T-helper 2 cell (primary cell): ENCODE data around the gene CERKL.

ENCODE experiments used
- DNase-seq, 5 experiments: peaks; one replicate each; pipeline versions ENCODE4 v3.0.0 to v3.0.0-alpha.2; 2012 to 2022

Gene CERKL

DNA sequence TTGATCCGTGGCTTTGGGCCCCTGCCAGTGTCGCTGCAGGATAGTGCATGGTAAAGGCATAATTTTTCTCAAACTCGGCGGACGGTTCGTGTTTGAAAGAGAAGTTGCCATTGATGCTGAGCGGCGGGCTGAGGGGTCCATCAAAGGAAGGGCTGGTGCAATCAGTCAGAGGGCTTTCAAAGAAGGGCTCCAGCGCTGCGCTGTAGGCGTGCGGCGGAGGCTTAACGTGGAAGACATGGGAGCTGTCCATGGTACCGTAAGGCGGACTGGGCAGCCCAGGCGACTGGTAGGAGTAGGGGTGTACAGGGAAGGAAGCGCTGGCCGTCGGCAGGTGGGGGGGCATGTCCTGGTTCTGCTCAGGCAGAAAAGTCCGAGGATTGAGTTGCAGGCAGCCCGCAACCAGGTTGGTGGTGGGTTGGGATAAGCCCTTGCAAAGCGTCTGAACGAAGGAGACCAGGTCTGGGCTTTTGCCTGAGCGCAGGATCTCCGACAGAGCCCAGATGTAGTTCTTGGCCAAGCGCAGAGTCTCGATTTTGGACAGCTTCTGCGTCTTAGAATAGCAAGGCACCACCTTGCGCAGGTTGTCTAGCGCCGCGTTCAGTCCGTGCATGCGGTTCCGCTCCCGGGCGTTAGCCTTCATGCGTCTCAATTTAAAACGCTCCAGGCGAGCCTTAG lies 21.1 kb upstream of the CERKL start:
- peak in 3 of 5 experiments; percentile 7 to 66 (median 15) for DNase-seq

- no peak for DNase-seq
These were observed 18.3 kb upstream of the CERKL start for GRCh38 chr2:181675254-181675653.

- DNase-seq = no peak
These were observed 17.6 kb upstream of the CERKL start for GRCh38 chr2:181674461-181674860.

DNA sequence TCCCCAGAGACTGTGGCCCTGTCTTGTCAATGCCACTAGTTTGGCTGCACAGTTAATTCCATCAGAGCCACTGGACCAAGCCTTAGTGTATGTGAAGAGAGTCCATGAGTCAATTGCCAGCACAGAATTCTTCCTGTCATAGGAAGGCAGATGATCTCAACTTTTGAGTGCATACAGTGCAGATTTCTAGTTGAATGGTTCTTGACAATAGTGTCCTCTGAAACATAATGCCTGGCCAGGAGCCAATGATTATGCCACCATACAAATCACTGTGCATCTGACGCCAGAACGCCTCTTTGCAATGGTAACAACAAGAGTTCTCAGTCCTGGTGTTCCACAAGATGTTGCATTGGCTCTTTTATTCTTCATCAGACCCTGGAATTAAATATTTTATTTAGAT lies 16.3 kb upstream of the CERKL start:
- no peak for DNase-seq

GRCh38 chr2:181672255-181673008 lies 15.5 kb upstream of the CERKL start:
- DNase-seq = no peak

DNA sequence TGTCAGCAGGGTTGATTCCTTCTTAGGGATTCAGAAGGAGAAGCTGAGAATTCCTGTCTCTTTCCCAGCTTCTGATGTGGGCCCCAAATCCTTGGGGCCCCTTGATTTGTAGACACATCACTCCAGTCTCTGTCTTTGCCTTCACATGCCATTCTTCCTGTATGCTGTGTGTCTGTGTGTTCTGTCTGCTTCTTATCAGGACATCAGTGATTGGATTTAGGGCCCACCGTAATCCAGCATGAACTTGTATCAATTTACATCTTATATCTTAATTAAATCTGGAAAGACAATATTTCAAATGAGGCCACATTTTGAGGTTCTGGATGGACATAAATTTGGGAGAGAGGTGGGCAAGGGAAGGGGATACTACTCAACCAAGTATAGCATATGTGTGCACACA lies 13.7 kb upstream of the CERKL start:
- no peak for DNase-seq

- DNase-seq = no peak
These were observed 10.3 kb upstream of the CERKL start for GRCh38 chr2:181667234-181667633.

DNA sequence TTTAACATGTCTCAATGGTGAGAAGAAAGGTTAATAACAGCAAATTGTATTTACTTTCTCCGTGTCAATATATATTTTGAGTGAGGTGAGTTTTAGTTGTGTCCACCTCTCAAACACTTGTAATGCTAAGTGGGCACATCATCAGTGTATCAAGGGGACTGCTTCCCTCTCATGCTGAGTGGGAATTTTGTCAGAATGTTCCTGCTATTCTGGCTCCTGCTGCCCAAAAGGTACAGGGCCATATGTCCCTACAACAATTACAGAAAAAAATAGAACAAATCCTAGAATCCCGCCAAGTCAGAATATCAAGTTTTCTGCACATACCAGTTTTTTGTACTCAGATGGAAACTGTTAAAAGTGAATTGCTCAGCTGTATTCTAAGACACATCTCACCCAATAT lies 5.4 kb upstream of the CERKL start:
- DNase-seq = no peak

DNA sequence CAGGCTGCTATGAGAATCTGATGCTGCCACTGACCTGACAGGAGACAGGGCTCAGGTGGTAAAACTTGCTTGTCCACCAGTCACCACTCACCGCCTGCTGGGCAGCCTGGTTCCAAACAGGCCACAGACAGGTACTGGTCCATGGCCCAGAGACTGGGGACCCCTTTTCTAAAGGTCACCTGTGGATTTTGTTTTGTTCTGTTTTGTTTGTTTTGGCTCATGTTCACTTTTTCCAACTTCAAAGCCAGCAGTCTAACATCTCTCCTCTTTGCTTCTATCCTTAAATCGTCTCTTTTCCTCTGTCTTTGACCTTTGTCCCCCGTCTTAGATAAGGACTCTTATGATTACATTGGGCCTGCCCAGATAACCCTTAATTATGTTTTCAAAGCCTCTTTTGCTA lies 3.3 kb upstream of the CERKL start:
- DNase-seq = no peak

DNA sequence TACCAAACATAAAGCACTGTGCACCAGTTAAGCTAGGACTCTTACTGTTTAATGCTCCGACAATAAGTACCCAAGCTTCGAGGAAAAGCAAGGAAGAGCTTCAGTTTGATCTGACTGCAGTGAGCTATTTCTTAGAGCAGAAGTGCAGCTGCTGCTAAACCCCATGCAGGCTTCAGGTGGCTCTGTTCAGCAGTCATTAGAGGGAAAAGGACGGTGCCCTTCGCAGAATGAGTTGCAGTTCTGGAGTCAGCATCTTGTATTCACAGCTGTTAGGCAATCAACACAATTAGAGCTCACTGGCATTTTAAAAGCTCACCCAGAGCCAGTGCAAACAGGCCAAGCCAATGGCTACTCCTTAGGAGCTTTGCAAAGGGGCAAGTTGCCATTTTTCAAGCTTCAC lies 1.5 kb upstream of the CERKL start:
- no peak for DNase-seq

GRCh38 chr2:181657379-181657778 lies 474 bp upstream of the CERKL start:
- no peak for DNase-seq

DNA sequence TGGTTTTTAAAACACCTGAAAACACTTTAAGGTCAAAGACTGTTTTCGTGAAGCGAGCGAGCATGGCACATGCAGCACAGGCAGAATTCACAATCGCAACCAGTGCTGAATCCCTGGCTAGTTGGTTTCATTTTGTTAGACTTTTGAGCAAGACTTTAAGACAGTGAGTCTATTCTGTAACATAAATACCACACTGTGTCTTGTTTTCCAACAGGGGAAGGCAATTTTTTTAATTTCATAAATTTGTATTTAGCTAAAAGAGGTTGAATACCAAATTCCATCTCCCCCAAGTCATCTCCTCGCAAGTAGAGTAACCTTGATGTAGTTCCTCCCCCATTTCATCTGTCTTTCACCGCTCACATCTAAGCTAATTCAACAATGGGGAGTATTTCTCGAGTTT lies 1.4 kb downstream of the CERKL start:
- DNase-seq = no peak

- DNase-seq = no peak
These were observed 7.4 kb downstream of the CERKL start for GRCh38 chr2:181649436-181649979.

GRCh38 chr2:181648478-181649155 lies 8.3 kb downstream of the CERKL start:
- no peak for DNase-seq

- no peak for DNase-seq
These were observed 10.4 kb downstream of the CERKL start for GRCh38 chr2:181646415-181646987.

DNA sequence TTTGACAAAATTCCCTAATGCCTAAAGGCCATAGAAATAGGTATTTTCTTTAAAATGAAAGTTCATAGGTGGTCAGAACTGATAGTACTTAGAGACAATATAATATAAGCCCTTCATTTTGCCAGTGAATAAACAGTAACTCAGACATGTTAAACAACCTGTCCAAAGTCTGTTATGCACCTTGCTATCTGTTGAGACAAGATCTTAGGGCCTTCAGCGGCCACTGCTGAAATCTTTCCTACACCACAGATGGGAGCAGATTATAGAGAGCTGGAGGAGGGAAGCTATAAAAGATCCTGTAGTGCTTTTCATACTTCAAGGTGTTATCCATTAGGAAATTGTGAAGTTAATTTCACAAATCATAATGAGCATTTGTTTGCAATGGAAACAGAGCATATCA lies 13.8 kb downstream of the CERKL start:
- no peak for DNase-seq

DNA sequence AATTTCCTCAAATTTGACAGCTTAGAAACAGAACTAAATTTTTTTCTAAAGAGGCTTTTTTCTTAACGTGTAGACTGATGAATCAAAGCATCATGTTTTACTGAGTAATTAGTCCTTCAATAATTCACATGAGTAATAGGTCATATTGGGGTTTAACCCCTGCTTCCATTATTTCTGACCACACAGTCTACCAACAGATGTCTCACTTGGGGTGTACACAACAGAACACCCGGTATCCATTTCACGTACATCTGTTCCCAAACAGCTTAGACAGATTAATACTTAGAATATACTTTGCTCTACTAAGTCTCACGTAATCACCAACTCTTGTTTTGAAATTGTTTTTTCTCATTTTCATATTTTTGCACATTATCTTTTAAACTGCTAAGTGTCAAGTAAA lies 14.8 kb downstream of the CERKL start:
- DNase-seq = no peak

- DNase-seq = no peak
These were observed 17.2 kb downstream of the CERKL start for GRCh38 chr2:181639686-181640085.

- no peak for DNase-seq
These were observed 24.0 kb downstream of the CERKL start for GRCh38 chr2:181632733-181633401.

GRCh38 chr2:181628590-181629585 lies 28.0 kb downstream of the CERKL start:
- DNase-seq = no peak

GRCh38 chr2:181627545-181627944 lies 29.4 kb downstream of the CERKL start:
- DNase-seq = no peak
